HG03108 (cell line): ENCODE results near the gene GLIS1.

Experiments used
- ATAC-seq: cut with Tn5 transposase; IDR thresholded peaks from one replicate; pipeline ENCODE4 v1.9.1; 2021; ENCODE audit warnings: moderate library complexity; ENCODE audit not compliant: unreplicated experiment

The GLIS1 gene

GRCh38 chr1:53721088-53721487 lies 17.9 kb downstream of the GLIS1 start:
- ATAC-seq, result no peak

DNA sequence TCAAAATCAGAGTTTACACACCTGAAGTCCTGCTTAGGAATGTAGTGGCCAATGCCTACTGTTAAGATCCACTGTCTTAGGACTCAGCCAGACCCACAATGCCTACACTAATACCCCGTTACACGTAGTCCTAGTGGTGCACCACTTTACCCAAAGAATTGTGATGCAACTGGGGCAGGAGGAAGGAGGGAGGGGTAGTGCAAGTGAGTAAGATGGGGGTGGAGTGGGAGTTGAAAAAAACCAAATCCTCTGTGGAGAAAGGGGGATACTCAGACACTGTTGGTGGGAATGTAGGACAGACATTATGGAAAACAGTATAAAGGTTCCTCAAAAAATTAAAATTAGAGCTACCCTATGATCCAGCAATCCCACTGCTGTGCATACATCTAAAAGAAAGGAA lies 19.5 kb downstream of the GLIS1 start:
- no peak for ATAC-seq

GRCh38 chr1:53718443-53718842 lies 20.5 kb downstream of the GLIS1 start:
- no peak for ATAC-seq

DNA sequence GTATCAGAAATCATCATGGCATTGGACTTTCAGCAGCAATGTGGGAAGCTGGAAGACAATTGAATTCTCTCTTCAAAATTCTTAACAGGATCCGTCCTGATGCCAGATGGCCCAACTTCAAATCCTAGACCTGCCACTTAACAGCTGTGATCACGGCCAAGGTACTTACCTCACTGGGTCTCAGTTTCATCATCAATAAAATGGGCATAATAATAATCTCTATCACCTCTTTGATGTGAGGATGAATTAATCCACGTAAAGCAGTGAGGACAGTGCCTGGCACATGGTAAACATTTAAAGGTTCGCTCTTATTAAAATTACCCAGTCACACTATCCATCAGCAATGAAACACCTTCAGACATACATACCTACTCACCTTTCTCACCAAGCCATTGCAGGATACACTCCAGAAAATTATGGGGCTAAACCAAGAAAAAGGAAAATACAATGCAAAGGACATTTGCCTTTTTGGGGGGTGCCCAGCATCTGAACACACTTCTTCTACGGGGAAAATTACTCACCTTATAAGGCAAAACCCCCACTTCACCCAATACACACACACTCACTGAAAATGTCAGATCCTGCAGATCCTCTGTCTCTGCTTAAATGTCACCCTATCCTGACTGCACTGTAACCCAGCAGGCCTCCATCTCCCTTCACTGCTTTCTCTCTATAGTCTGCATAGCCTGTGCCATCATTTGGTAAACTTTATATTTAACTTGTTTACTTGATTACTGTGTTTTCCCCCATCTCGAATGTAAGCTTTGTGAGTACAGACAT lies 21.7 kb downstream of the GLIS1 start:
- no peak for ATAC-seq

DNA sequence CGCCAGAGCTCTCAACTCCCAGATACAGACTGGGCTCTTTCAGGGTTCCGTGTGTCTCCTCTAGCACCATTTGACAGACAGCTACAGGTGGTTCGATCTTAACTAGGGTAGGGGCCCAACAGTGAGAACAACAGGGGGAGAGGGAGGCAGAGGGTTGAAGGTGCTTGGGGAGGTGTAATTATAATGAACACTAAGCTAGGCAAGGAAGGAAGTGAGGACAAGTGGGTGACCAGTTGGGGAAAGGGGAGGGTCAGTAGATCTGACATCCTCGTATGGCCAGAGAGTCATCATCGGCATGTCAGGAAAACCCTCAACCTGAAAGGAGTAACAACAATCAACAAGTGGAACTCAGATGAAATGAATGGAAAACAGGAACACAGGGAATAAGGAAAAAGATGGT lies 22.8 kb downstream of the GLIS1 start:
- no peak for ATAC-seq

DNA sequence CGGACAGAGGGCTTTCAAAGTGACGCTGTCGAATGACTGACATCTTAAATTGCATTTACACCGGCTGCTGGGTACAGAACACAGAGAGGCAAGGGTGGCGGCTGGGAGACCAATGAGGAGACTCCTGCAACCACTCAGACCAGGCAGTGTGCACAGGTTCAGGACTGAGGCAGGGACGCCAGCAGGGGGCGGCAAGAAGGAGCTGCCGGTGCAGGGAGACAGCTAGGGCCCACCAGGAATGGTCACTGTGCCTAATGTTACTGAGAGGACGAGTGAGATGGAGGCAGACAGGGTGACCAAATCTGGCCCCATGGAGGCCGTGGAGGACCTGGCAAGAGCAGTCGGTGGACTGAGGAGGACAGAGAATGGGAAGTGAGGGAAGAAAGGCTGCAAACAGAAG lies 23.5 kb downstream of the GLIS1 start:
- no peak for ATAC-seq

GRCh38 chr1:53712276-53712675 lies 26.7 kb downstream of the GLIS1 start:
- ATAC-seq, result no peak

- no peak for ATAC-seq
These were observed 28.4 kb downstream of the GLIS1 start for GRCh38 chr1:53710584-53710983.

GRCh38 chr1:53708687-53709086 lies 30.3 kb downstream of the GLIS1 start:
- no peak for ATAC-seq

DNA sequence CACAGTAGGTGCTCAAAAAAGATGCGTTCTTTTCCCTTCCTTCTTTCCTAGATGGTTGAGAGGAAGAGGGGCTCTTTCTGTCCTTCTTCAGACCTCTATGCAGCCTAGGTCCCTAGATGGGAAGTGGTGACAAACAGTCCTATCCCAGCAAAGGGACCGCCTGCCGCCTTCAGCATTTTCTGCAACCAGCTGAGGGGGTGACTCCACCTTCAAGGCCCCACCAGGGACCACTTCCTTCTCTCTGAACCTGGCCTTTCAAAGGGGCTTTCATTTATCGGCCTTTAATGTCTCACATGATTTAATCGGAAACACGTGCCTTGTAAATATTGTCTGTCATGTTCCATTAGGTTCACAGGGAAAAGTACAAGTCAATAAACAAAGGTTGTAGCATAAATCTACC lies 32.6 kb downstream of the GLIS1 start:
- no peak for ATAC-seq

DNA sequence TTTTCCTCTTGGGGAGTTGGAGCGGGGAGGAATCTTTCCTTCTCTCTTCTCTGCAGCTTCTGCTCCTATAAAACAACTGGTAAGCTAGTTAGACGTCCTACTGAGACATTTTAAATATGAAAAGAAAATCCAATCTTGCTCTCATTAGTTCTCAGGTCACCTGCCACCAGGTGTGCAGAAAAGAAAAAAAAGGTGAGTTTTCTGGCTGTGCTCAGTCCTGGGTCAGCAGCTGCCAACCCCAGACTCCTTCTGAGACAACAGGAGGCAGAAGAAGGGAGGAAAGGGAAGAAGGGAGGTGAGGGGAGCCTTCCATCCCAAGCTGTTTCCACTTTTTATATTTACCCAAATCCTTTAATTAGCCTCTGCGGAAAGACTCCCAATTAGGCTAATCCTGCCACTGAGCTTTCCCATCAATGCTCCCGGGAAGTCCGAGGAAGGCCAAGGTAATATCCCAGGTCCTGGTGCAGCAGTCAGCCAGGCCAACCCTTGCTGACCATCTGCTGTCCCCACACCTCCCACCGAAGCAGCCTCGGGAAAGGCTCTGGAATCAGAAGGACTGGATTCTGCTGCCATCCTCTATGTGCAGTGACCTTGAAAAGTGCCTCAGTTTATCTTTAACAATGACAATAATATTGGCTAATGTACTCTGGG lies 33.4 kb downstream of the GLIS1 start:
- no peak for ATAC-seq

DNA sequence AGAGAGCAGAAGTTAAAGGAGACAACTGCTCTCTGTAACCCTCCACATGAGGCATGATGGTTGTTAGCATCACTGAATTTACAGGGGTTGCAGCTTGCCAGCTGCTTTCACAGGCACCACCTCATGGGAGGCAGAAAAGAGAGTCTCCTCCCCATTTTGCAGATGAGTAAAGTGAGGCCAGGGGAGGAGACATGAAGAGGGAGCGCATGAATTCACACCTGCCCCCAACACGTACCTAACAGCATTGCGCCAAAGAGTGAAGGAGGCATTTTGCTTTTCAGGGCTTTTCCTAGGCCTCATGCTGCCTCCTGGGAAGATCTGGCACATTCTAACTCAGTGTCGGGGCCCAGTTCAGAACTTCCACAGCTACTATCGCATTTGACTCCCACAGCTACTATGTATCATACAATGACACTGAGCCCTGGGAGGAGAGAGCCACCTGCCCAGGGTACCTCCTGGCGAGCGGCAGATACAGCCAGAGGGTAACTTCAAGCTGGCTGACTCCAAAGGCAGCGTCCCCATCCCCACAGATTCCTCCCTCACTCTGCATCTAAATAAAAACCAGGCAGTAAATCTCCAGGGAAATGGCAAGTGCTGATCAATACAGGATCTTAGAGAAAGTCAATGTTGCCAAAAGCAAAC lies 34.0 kb downstream of the GLIS1 start:
- no peak for ATAC-seq

- ATAC-seq, result no peak
These were observed 34.7 kb downstream of the GLIS1 start for GRCh38 chr1:53704304-53704703.

- no peak for ATAC-seq
These were observed 35.8 kb downstream of the GLIS1 start for GRCh38 chr1:53703174-53703573.

DNA sequence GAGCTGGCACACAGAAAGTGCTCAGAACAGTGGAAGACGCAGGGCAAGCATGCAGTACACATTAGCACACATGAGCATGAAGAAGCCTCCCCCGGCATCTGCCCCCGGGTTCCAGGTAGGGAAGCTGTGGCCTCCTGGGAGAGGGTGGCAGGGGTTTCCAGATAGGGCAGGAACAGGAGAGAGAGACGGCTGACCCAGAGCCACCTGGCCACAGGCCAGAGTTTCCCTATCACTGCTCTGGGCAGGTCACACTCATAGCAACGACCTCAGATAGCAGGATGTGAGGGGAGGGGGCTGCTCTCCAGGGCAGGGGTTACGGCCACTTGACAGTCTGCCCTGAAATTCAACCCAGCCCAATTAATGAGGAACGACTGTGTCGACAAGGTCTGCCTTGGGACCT lies 36.6 kb downstream of the GLIS1 start:
- ATAC-seq, result no peak

DNA sequence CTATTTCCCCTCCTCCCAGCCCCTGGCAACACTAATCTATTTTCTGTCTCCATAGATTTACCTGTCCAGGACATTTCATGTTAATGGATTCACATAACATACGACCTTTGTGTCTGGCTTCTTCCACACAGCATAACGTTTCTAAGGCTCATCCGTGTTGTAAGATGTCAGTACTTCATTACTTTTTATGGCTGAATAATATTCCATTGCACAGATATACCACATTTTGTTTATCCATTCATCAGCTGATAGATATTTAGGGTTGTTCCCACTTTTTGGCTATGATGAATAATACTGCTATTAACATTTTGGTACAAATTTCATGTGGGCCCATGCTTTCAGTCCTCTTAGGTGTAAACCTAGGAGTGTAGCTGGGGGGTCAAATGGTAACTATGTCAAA lies 38.2 kb downstream of the GLIS1 start:
- no peak for ATAC-seq

- no peak for ATAC-seq
These were observed 39.0 kb downstream of the GLIS1 start for GRCh38 chr1:53699981-53700380.

DNA sequence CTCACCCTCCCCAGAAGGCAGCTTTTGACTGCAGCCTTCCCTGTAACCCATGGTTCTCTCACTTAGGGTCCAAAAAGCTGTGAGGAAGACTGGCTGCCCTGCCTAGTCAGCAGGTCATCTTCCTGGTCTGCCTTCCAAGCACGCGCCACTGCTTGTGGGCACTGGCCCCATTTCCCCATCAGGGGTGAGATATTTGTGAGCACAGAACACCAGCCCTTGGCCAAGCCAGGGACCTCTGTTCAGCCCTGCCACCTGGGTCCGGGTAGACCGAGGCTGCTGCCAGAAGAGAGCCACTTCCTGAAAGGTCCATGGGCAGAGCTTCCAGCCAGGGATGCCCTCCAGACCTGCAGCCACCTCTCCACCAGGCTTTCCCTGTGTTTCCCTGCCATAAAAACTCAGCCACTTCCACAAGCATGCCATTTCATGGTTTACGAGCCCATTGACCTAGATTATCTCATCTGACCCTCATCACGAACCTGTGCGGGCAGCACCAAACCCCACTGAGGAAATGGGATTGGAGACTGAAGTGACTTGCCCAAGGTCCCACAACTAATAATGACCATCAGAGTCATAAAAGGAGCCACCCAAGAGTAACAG lies 40.5 kb downstream of the GLIS1 start:
- ATAC-seq, result no peak

- ATAC-seq, result no peak
These were observed 41.1 kb downstream of the GLIS1 start for GRCh38 chr1:53697721-53698383.

- no peak for ATAC-seq
These were observed 42.0 kb downstream of the GLIS1 start for GRCh38 chr1:53696990-53697389.

- ATAC-seq, result no peak
These were observed 42.4 kb downstream of the GLIS1 start for GRCh38 chr1:53696571-53696970.
